ENCODE data around the gene SCGB1C1. TPM values are rescaled to one million over a fixed set of nuclear protein-coding genes. Genes with fewer than 3 reads are reported as not detected.

SCGB1C1 gene
- total and polyA plus RNA-seq, 8 donors = 0.41 to 1.1 (median 0.67) TPM; not detected in 4

- no peak for FAIRE-seq
- WGBS, 2 donors = 63 to 74% methylated on average over 8 of the region's 8 CpGs
- ATAC-seq = no peak
- peak in 4 of 6 donors; percentile 18 to 74 (median 44) for DNase-seq
- TF ChIP-seq CTCF (IDR thresholded peaks at IDR 0.05) = no peak
- Histone ChIP-seq H3K27ac (no peak overlapping the region), H3K27me3 (no peaks in the 10 kb centered on the region), H3K9me3 (no peaks in the 10 kb centered on the region), H3K4me3 (no peak overlapping the region), H3K4me1 (peaks cover 0 to under 1% (median 0%) of the 10 kb centered on the region in 3 donors), H3K36me3 (peaks cover 0 to 25% (median 9%) of the 10 kb centered on the region in 3 donors)
- intact Hi-C loops (cut with DNase I) = no loop called here
Measured at GRCh38 chr11:199782-200181, 6.9 kb downstream of the SCGB1C1 start.

- FAIRE-seq = no peak
- Histone ChIP-seq H3K27ac (no peak overlapping the region), H3K4me3 (no peak overlapping the region), H3K9me3 (no peaks in the 10 kb centered on the region), H3K36me3 (peaks cover 0 to 25% (median 9%) of the 10 kb centered on the region in 3 donors), H3K4me1 (peaks cover 0 to 7% (median 4%) of the 10 kb centered on the region in 3 donors), H3K27me3 (no peaks in the 10 kb centered on the region)
- no peak for TF ChIP-seq CTCF (IDR thresholded peaks at IDR 0.05)
- intact Hi-C loops (cut with DNase I) = no loop called here
- 91 to 93% methylated on average over 13 of the region's 13 CpGs for WGBS, 2 donors
- peak in 4 of 6 donors; percentile 13 to 64 (median 24) for DNase-seq
- no peak for ATAC-seq
Measured at GRCh38 chr11:200224-201003, 7.5 kb downstream of the SCGB1C1 start.

GRCh38 chr11:201966-202365 is 9.1 kb downstream of the SCGB1C1 start:
- 77 to 83% methylated on average over 15 of the region's 15 CpGs for WGBS, 2 donors
- no peak for TF ChIP-seq CTCF (IDR thresholded peaks at IDR 0.05)
- no peaks in the 10 kb centered on the region for H3K27me3 ChIP-seq
- intact Hi-C loops (cut with DNase I) = no loop called here
- FAIRE-seq (no peak), ATAC-seq (no peak), DNase-seq (peak in 2 of 6 donors; percentile 6 to 7)
- no peaks in the 10 kb centered on the region for H3K9me3 ChIP-seq
- H3K27ac ChIP-seq = no peak overlapping the region
- H3K4me3 ChIP-seq = no peak overlapping the region
- H3K4me1 ChIP-seq = peaks cover 0 to 16% (median 11%) of the 10 kb centered on the region in 3 donors
- H3K36me3 ChIP-seq = peaks cover 0 to 25% (median 9%) of the 10 kb centered on the region in 3 donors

GRCh38 chr11:202490-202889 is 9.6 kb downstream of the SCGB1C1 start:
- no peak for ATAC-seq
- TF ChIP-seq CTCF (IDR thresholded peaks at IDR 0.05) = no peak
- peaks cover 0 to 16% (median 11%) of the 10 kb centered on the region in 3 donors for H3K4me1 ChIP-seq
- intact Hi-C loops (cut with DNase I) = no loop called here
- no peak for FAIRE-seq
- peaks cover 0 to 25% (median 9%) of the 10 kb centered on the region in 3 donors for H3K36me3 ChIP-seq
- H3K9me3 ChIP-seq = no peaks in the 10 kb centered on the region
- peak in 2 of 6 donors; percentile 13 to 22 for DNase-seq
- no peak overlapping the region for H3K27ac ChIP-seq
- no peak overlapping the region for H3K4me3 ChIP-seq
- H3K27me3 ChIP-seq = no peaks in the 10 kb centered on the region
- WGBS, 2 donors = 75 to 80% methylated on average over 8 of the region's 8 CpGs

All from pancreas (tissue), 10 donors.